Measurements from ENCODE around the gene SMARCD3.
A peak's percentile ranks its signal among the peaks of the same experiment; 100 is the strongest.

SMARCD3 gene

DNA sequence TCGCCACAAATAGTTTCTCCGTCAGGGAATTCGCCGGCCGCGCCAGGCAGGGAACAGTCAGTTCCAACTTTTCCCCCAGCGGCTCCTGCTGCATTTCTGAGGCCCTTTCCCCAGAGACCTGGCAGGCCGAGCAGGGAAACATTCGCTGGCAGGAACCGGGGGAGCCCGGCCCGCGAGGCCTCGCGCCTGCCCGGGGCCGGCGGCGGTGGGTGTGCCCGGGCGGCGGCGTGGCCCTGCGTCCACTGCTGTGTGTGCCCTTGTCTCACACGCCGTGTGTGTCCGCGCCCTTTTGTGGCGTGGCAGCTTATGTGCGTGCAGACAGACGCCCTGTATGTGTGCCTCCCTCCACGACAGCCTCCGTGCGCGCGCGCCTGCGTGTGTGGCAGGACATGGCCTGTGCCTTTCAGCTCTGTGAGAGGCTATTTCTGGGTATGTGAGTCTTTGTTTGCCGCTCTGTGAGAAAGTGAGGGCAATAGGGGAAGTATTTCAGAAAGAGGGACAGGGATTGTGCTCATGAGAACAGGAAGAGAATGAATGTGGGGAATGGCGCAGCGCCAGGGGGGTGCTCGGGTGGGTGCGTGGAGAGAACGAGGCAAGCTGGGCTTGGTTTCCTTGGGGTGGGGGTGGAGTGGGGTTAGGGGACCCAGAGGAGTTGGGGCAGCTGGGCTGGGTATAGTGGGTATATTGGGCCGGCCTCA lies 689 bp upstream of the SMARCD3 start:
- no peak for DNase-seq (ENCODE audit: low read depth in 2 of 2)

DNA sequence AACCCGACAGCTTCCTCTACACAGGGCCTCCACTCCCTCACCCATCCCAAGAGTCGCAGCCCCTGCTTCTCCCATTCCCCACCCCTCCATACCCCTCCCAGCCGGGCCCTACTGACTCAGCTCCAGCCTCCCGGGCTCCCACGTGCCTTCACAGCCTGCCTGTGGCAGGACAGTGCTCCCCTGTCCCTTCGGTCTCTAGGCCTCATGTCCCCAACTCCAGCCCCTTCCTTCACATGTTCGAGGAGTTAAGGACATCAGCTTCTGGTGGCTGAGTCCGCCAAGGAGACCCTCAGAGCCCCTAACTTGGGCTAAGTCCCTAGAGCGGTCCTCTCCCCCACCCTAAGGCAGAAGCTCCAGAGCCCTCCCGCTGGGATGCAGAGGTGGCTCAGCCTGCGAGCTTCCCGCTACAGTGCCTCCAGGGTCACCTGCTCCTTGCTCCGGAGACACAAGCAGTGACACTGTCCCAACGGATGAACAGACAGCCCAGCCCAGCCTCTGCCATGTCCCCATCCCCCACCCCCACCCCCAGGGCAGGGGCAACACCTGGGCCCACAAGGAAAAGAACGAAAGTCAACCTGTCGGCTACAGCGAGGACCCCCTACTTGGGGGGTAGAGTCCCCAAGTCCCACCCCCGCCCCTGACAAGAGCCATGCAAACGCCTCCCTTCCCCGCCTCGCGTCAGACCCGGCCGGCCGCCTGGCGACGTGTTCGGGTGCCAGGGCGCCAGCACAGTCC lies 716 bp downstream of the SMARCD3 start:
- DNase-seq (ENCODE audit: low read depth in 2 of 2) = no peak

- DNase-seq (ENCODE audit: low read depth in 2 of 2) = no peak
Observed at GRCh38 chr7:151246851-151247580, 1.5 kb downstream of the SMARCD3 start.

DNA sequence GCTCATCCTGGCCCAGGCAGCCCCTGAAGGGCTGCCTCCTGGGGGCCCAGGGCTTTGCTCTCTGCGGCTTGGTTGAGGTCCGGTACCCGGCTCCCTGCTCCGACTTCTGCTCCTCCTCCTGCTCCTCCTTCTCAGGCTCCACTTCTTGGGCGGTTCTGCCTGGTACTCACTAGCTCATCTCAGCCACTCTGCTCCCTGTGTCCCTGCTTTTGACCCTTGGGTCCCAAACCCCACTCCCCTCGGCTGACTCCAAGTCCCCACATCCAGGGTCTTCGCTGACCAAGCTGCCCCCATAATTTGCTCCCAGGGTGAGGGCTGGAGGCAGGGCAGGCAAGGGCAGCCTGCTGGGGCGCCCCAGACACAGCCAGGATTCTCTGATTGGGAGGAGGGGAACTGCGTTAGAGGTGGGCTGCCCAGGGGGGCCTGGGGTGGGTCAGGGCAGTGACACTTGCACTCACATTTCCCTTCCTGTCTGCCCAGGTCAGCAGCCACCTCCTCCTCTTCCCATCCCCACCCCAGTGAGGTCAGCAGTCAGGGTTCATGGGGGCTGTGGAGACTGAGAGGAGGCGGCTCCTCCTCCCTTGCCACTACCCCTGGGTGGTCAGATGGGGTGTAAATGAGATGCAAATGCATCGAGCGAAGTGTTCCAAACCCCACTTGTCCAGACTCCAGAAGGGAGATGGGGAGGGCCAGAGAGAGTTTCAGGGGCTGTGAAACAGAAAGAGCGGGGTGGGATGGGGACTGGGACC lies 2.2 kb downstream of the SMARCD3 start:
- DNase-seq (ENCODE audit: low read depth in 2 of 2) = no peak

GRCh38 chr7:151245360-151246101 lies 3.0 kb downstream of the SMARCD3 start:
- DNase-seq (ENCODE audit: low read depth in 2 of 2) = peak in 1 of 2 donors; percentile 47

- DNase-seq (ENCODE audit: low read depth in 2 of 2) = no peak
Observed at GRCh38 chr7:151244841-151245346, 3.6 kb downstream of the SMARCD3 start.

DNA sequence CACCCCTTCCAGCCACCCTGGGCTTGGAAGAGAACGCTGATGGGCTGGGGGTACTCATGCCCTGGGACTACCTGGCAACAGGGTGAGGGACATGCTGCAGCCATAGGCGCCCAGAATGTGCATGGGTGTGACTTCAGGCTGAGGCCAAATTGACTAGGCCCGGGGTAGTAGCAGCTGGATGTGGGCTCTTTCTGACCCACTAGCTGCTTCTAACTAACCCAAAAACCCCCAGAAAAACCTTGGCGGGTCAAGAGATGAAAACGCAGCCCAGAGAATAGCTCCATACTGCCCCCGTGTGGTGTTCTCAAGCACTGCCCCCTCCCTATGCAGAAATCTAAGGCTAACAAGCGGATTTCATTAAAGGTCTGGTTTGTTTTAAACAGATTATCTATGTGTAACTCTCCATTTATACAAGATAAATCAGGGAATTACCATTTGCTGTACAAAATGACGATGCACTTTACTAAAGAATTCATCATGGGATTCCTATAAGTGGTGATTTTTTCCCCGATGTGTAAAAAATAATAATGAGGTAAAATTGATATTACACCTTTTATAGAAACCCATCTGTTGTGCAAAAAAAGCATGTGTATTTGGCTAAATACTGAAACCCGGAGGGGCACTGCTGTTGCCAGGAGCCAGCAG lies 4.2 kb downstream of the SMARCD3 start:
- no peak for DNase-seq (ENCODE audit: low read depth in 2 of 2)

- DNase-seq (ENCODE audit: low read depth in 2 of 2) = no peak
Observed at GRCh38 chr7:151243408-151244195, 4.9 kb downstream of the SMARCD3 start.

DNA sequence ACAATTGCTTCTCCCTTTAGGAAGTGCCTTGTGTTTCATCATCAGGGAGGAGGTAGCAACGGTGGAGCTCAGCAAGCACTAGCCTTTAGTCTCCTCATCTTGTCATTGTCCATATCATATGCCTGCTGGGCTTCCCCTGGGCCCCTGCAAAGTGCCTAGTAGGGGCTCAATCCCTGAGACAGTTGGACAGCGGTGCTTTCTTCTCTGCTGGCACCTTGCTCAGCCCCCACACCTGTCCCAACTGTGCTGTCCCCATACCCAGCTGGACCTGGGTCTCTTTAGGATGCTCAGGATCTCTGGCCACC lies 5.5 kb downstream of the SMARCD3 start:
- DNase-seq (ENCODE audit: low read depth in 2 of 2) = no peak

- no peak for DNase-seq (ENCODE audit: low read depth in 2 of 2)
Observed at GRCh38 chr7:151242159-151243044, 6.1 kb downstream of the SMARCD3 start.

GRCh38 chr7:151241755-151242096 lies 6.8 kb downstream of the SMARCD3 start:
- DNase-seq (ENCODE audit: low read depth in 2 of 2) = no peak

GRCh38 chr7:151240942-151241754 lies 7.3 kb downstream of the SMARCD3 start:
- DNase-seq (ENCODE audit: low read depth in 2 of 2) = no peak

DNA sequence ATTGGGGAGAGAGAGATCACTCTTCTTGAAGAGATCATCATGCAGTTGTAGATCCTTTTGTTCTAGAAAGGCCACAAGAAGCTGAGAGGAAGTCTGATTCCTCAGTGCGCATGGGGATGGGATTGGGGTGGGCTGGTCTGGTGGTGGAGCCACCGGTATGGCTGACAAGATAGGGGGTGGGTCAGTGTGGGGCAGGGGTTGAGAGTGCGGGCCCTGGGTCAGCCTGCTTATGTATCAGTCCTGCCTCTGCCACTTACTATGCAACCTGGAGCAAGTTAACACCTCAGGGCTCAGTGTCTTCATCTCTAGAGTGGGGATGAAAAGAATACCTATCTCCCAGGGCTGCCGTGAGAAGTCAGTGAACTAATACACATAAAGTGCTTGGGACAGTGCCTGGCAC lies 8.0 kb downstream of the SMARCD3 start:
- DNase-seq (ENCODE audit: low read depth in 2 of 2) = no peak

DNA sequence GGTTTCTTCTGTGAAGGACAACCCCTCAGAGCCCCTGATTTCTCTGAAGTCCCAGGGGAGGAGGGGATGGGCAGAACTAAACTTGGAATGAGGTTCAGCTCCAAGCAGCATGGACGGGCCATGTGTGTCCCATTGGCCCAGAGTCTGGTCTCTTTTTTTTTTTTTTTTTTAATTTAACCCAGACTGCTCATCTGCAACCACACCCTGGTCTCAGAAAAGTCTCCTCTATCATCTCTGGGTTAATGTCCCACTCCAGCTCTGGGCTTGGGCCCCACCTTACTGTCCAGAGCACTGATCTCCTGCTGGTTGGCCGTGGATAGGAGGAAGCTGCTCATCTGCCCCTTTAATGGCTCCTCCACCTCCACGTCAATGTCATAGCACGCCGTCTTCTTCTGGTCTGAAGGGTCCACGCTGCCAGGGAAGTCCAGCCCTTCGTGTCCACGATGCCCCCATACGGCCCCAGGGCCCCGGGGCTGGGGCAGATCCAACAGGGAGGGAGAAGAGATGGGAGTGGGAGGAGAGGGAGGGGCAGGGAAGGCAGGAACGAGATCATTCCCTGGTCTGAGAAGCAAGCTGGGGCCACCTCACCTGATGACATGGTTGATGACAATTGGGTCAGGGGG lies 8.5 kb downstream of the SMARCD3 start:
- no peak for DNase-seq (ENCODE audit: low read depth in 2 of 2)

GRCh38 chr7:151238924-151239836 lies 9.3 kb downstream of the SMARCD3 start:
- DNase-seq (ENCODE audit: low read depth in 2 of 2) = no peak

DNA sequence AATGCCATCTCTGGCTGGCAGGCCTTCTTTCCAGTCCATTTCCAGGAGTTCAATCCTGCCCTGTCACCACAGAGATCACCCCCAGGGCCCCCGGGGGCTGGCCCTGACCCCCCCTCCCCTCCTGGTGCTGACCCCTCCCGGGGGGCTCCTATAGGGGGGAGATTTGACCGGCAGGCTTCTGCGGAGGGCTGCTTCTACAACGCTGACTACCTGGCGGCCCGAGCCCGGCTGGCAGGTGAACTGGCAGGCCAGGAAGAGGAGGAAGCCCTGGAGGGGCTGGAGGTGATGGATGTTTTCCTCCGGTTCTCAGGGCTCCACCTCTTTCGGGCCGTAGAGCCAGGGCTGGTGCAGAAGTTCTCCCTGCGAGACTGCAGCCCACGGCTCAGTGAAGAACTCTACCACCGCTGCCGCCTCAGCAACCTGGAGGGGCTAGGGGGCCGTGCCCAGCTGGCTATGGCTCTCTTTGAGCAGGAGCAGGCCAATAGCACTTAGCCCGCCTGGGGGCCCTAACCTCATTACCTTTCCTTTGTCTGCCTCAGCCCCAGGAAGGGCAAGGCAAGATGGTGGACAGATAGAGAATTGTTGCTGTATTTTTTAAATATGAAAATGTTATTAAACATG lies 10.2 kb downstream of the SMARCD3 start:
- DNase-seq (ENCODE audit: low read depth in 2 of 2) = no peak
